Effector memory CD8-positive, alpha-beta T cell (primary cell): Measurements from ENCODE around the gene ZBTB34.
"Not testable (repeated sequence)": the region's sequence is repeated elsewhere in the genome, so short reads cannot be mapped to it uniquely, and the experiment has no call there.

Experiments used
- ATAC-seq: fragments of 150-1000 bp; cut with Tn5 transposase; replicated peaks from 2 replicates; pipeline ENCODE4 v1.10.0; 2021; ENCODE audit warnings: mild to moderate bottlenecking, moderate library complexity
- DNase-seq, 3 experiments: peaks; one replicate each; pipeline ENCODE4 v3.0.0; 2021
- H3K27ac Mint-ChIP-seq, 2 donors: one replicate each; pipeline ENCODE4 v1.8.0; 2022; ENCODE audit warnings: mild to moderate bottlenecking in 2 of 2, mixed read lengths in 2 of 2, moderate library complexity in 2 of 2
- H3K27me3 Mint-ChIP-seq, 2 donors: one replicate each; pipeline ENCODE4 v1.8.0; 2022; ENCODE audit warnings: mixed read lengths in 2 of 2
- H3K36me3 Mint-ChIP-seq: one replicate; pipeline ENCODE4 v1.8.0; 2022; ENCODE audit warnings: mild to moderate bottlenecking, moderate library complexity, mixed read lengths; ENCODE audit not compliant: insufficient read depth
- H3K4me1 Mint-ChIP-seq, 2 donors: one replicate each; pipeline ENCODE4 v1.8.0; 2022; ENCODE audit warnings: low read depth in 2 of 2, mixed read lengths in 2 of 2
- H3K4me3 Mint-ChIP-seq, 2 donors: one replicate each; pipeline ENCODE4 v1.8.0; 2022; ENCODE audit warnings: mild to moderate bottlenecking in 2 of 2, mixed read lengths in 2 of 2, moderate library complexity in 2 of 2
- H3K9me3 Mint-ChIP-seq, 2 donors: one replicate each; pipeline ENCODE4 v1.8.0; 2022; ENCODE audit warnings: mixed read lengths in 2 of 2
- total RNA-seq, 9 experiments: gene quantifications; one replicate each; lab custom pipeline; 2026; lab: John Stamatoyannopoulos, UW

ZBTB34 gene, protein sequence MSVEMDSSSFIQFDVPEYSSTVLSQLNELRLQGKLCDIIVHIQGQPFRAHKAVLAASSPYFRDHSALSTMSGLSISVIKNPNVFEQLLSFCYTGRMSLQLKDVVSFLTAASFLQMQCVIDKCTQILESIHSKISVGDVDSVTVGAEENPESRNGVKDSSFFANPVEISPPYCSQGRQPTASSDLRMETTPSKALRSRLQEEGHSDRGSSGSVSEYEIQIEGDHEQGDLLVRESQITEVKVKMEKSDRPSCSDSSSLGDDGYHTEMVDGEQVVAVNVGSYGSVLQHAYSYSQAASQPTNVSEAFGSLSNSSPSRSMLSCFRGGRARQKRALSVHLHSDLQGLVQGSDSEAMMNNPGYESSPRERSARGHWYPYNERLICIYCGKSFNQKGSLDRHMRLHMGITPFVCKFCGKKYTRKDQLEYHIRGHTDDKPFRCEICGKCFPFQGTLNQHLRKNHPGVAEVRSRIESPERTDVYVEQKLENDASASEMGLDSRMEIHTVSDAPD
- 7.4 to 31.9 (median 16.9) reads per million in 9 experiments for total RNA-seq

DNA sequence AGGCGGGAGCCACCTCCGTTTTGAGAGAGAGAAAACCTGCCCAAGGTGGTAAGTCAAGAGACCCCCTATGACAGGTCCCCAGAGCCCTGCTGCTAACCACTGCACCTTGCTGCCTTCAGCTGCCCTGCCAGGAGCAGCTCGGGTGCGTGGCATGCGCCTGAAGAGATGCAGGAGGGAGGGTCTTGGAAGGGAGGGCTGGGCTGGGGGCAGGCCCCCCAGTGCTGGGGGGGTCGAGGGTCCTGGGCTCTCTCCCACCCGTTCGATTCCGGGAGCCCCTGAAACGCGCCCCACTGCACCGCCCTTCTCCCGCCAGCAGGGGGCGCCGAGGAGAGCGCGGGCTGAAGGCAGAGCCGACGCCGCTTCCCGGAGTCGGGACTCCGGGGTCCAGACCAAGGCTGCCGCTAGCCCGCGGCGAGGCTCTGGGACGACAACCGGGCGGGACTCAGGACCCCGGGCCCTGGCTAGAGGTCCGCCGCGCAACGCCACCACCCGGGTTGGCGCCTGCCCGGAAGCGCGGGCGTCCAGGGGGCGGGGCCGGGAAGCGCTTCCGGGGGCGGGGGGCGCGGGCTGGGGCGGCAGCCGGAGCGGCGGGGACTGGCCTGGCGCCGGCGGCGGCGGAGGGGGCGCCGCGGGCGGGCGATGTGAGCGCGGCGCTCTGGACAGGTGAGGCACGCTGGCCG, at the start of gene ZBTB34:
TSS of gene ZBTB34 (plus strand) at position 563 of the 680 bp plus-strand sequence. CDS start 18,761 bp downstream, outside the sequence.
- ATAC-seq (peak; percentile 82), DNase-seq (peak; percentile 76 to 81 (median 81))
- Mint-ChIP-seq H3K27ac (peak within 1 kb of the TSS; percentile 81), H3K4me3 (peak within 1 kb of the TSS; percentile 78 to 79), H3K27me3 (peaks cover 10 to 28% of the 10 kb centered on the region in 2 donors), H3K36me3 (no peaks in the 10 kb centered on the region), H3K9me3 (no peaks in the 10 kb centered on the region), H3K4me1 (peaks cover 20 to 24% of the 10 kb centered on the region in 2 donors)

- DNase-seq (no peak), ATAC-seq (no peak)
- H3K27me3 Mint-ChIP-seq: no peaks in the 10 kb centered on the region
- no peak overlapping the region for H3K27ac Mint-ChIP-seq
- H3K36me3 Mint-ChIP-seq: peaks cover 82% of the 10 kb centered on the region
- H3K4me1 Mint-ChIP-seq: peaks cover 17 to 33% of the 10 kb centered on the region in 2 donors
- peaks cover 0 to 3% of the 10 kb centered on the region in 2 donors for H3K9me3 Mint-ChIP-seq
- no peak overlapping the region for H3K4me3 Mint-ChIP-seq
Measured at GRCh38 chr9:126813072-126813471, 47.4 kb upstream of the ZBTB34 start.

DNA sequence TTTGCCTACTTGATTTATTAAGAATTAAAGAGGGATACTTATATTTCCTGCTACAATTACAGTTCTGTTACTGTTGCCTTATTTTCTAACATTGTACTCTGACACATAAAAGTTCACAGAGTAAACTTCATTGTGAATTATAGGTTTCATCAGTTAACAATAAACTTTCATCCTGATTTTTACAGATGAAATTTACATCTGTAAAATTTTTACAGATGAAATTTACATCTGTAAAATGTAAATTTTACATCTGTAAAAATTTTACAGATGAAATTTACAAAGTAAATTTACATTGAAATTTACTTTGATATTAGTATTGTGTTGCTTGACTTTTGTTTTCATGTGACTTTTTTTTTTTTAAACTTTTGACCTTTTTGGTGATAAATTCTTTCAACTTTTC, 46.3 kb upstream of the ZBTB34 start:
- no peak for ATAC-seq
- no peak overlapping the region for H3K4me3 Mint-ChIP-seq
- H3K36me3 Mint-ChIP-seq: peaks cover 81% of the 10 kb centered on the region
- peaks cover 17 to 40% of the 10 kb centered on the region in 2 donors for H3K4me1 Mint-ChIP-seq
- peaks cover 0 to 3% of the 10 kb centered on the region in 2 donors for H3K9me3 Mint-ChIP-seq
- no peaks in the 10 kb centered on the region for H3K27me3 Mint-ChIP-seq
- no peak for DNase-seq
- H3K27ac Mint-ChIP-seq: peak overlapping the region; percentile 57 to 64

DNA sequence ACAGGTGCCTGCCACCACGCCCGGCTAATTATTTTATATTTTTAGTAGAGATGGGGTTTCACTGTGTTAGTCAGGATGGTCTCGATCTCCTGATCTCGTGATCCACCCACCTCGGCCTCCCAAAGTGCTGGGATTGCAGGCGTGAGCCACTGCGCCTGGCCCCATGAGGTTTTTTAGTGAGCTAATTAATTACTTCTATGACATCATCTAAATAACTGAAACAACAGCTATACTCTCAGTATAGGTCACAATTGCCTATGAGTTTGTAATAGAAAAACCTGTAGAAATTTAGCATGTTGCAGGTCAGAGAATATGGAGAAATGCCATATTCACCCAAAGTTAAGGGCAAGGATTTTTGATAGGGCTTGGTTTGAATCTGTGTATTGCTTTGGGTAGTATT, 42.8 kb upstream of the ZBTB34 start:
- H3K9me3 Mint-ChIP-seq, H3K27ac Mint-ChIP-seq, H3K4me3 Mint-ChIP-seq, H3K27me3 Mint-ChIP-seq, DNase-seq, ATAC-seq: not testable (repeated sequence)
- Mint-ChIP-seq H3K36me3 (peaks cover 65% of the 10 kb centered on the region), H3K4me1 (peaks cover 28 to 44% of the 10 kb centered on the region in 2 donors)

- DNase-seq (no peak), ATAC-seq (no peak)
- peaks cover 60% of the 10 kb centered on the region for H3K36me3 Mint-ChIP-seq
- no peaks in the 10 kb centered on the region for H3K27me3 Mint-ChIP-seq
- peaks cover 0 to 3% of the 10 kb centered on the region in 2 donors for H3K9me3 Mint-ChIP-seq
- no peak overlapping the region for H3K4me3 Mint-ChIP-seq
- H3K27ac Mint-ChIP-seq: no peak overlapping the region
- peaks cover 24 to 43% of the 10 kb centered on the region in 2 donors for H3K4me1 Mint-ChIP-seq
Measured at GRCh38 chr9:126818482-126818881, 42.0 kb upstream of the ZBTB34 start.

- Mint-ChIP-seq H3K36me3 (peaks cover 54% of the 10 kb centered on the region), H3K9me3 (peaks cover 0 to 3% of the 10 kb centered on the region in 2 donors), H3K27ac (no peak overlapping the region), H3K4me3 (no peak overlapping the region), H3K27me3 (no peaks in the 10 kb centered on the region), H3K4me1 (peaks cover 26 to 40% of the 10 kb centered on the region in 2 donors)
- DNase-seq (no peak), ATAC-seq (no peak)
Measured at GRCh38 chr9:126819482-126819881, 41.0 kb upstream of the ZBTB34 start.

DNA sequence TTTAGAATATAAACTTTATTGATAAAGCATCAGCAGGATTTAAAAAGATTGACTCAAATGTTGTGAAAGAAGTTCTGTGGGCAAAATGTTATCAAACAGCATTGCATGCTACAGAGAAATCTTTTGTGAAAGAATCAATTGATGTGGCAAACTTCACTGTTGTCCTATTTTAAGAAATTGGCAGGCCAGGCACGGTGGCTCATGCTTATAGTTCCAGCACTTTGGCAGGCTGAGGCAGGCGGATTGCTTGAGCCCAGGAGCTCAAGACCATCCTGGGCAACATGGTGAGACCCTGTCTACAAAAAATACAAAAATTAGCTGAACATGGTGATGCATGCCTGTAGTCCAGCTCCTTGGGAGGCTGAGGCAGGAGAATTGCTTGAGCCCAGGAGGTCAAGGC, 38.2 kb upstream of the ZBTB34 start:
- Mint-ChIP-seq H3K27me3 (no peaks in the 10 kb centered on the region), H3K27ac (no peak overlapping the region), H3K9me3 (no peaks in the 10 kb centered on the region), H3K4me1 (peaks cover 32 to 47% of the 10 kb centered on the region in 2 donors), H3K4me3 (no peak overlapping the region), H3K36me3 (peaks cover 48% of the 10 kb centered on the region)
- ATAC-seq (no peak), DNase-seq (no peak)

- Mint-ChIP-seq H3K27me3 (no peaks in the 10 kb centered on the region), H3K4me1 (peaks cover 32 to 47% of the 10 kb centered on the region in 2 donors), H3K4me3 (no peak overlapping the region), H3K27ac (peak overlapping the region in 1 of 2 donors; percentile 49), H3K36me3 (peaks cover 48% of the 10 kb centered on the region), H3K9me3 (no peaks in the 10 kb centered on the region)
- no peak for ATAC-seq
- DNase-seq: no peak
Measured at GRCh38 chr9:126822873-126823272, 37.6 kb upstream of the ZBTB34 start.

- peaks cover 32 to 38% of the 10 kb centered on the region in 2 donors for H3K4me1 Mint-ChIP-seq
- H3K27me3 Mint-ChIP-seq, H3K27ac Mint-ChIP-seq, DNase-seq, H3K4me3 Mint-ChIP-seq, ATAC-seq, H3K9me3 Mint-ChIP-seq: not testable (repeated sequence)
- peaks cover 47% of the 10 kb centered on the region for H3K36me3 Mint-ChIP-seq
Measured at GRCh38 chr9:126824052-126824451, 36.4 kb upstream of the ZBTB34 start.

GRCh38 chr9:126827227-126827626, 33.2 kb upstream of the ZBTB34 start:
- peak overlapping the region in 1 of 2 donors; percentile 23 for H3K27ac Mint-ChIP-seq
- ATAC-seq (no peak), DNase-seq (no peak)
- peaks cover 53% of the 10 kb centered on the region for H3K36me3 Mint-ChIP-seq
- H3K9me3 Mint-ChIP-seq: no peaks in the 10 kb centered on the region
- H3K27me3 Mint-ChIP-seq: no peaks in the 10 kb centered on the region
- no peak overlapping the region for H3K4me3 Mint-ChIP-seq
- H3K4me1 Mint-ChIP-seq: peaks cover 22 to 36% of the 10 kb centered on the region in 2 donors

- Mint-ChIP-seq H3K4me3 (no peak overlapping the region), H3K27ac (peak overlapping the region in 1 of 2 donors; percentile 23), H3K27me3 (no peaks in the 10 kb centered on the region), H3K9me3 (no peaks in the 10 kb centered on the region), H3K4me1 (peaks cover 23 to 27% of the 10 kb centered on the region in 2 donors), H3K36me3 (peaks cover 59% of the 10 kb centered on the region)
- DNase-seq: no peak
- no peak for ATAC-seq
Measured at GRCh38 chr9:126829035-126829434, 31.4 kb upstream of the ZBTB34 start.

DNA sequence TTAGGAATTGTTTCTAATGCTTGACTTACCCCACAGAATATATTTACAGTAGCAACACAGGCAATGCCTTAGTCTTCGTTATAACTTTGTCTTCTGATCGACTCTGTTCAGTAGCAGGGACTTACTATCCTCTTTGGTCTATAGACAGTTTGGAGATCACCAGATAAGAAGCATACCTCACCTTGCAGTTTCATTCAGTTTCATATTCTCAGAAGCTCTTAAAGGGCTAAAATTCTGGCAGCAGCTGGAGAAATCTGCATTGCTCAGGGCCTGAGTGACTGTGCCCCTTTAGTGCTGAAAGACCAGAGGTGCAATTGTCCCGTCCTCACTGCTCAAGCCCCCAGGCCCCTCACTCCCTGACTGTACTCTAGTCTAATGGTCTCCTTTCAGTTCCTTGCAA, 29.6 kb upstream of the ZBTB34 start:
- H3K27me3 Mint-ChIP-seq: no peaks in the 10 kb centered on the region
- H3K9me3 Mint-ChIP-seq: no peaks in the 10 kb centered on the region
- no peak for DNase-seq
- H3K36me3 Mint-ChIP-seq: peaks cover 64% of the 10 kb centered on the region
- H3K27ac Mint-ChIP-seq: peak overlapping the region in 1 of 2 donors; percentile 55
- peaks cover 19 to 26% of the 10 kb centered on the region in 2 donors for H3K4me1 Mint-ChIP-seq
- H3K4me3 Mint-ChIP-seq: no peak overlapping the region
- ATAC-seq: no peak

- Mint-ChIP-seq H3K27me3 (no peaks in the 10 kb centered on the region), H3K4me3 (no peak overlapping the region), H3K4me1 (peaks cover 19 to 24% of the 10 kb centered on the region in 2 donors), H3K9me3 (no peaks in the 10 kb centered on the region), H3K27ac (peak overlapping the region in 1 of 2 donors; percentile 75), H3K36me3 (peaks cover 61% of the 10 kb centered on the region)
- ATAC-seq (no peak), DNase-seq (no peak)
Measured at GRCh38 chr9:126832440-126832839, 28.0 kb upstream of the ZBTB34 start.
